Measurements from ENCODE around the gene GTF2IRD1.
"Not testable (repeated sequence)": the region's sequence is repeated elsewhere in the genome, so short reads cannot be mapped to it uniquely, and the experiment has no call there.

Gene GTF2IRD1

GRCh38 chr7:74409571-74409970 is 44.1 kb upstream of the GTF2IRD1 start:
- no peak overlapping the region for H3K4me3 ChIP-seq (ENCODE audit: low read depth, low read length)
- no peak for DNase-seq (ENCODE audit: low read depth)
- TF ChIP-seq CTCF (IDR thresholded peaks at IDR 0.05; ENCODE audit: control insufficient read depth, extremely low read depth, insufficient read depth): no peak

GRCh38 chr7:74410772-74411171 is 42.9 kb upstream of the GTF2IRD1 start:
- H3K4me3 ChIP-seq (ENCODE audit: low read depth, low read length): no peak overlapping the region
- TF ChIP-seq CTCF (IDR thresholded peaks at IDR 0.05; ENCODE audit: control insufficient read depth, extremely low read depth, insufficient read depth): no peak

GRCh38 chr7:74411571-74411970 is 42.1 kb upstream of the GTF2IRD1 start:
- not testable (repeated sequence) for H3K4me3 ChIP-seq (ENCODE audit: low read depth, low read length); DNase-seq (ENCODE audit: low read depth)

More at GRCh38 chr7:74410772-74411171, 42.9 kb upstream of the GTF2IRD1 start:
- DNase-seq (ENCODE audit: low read depth): no peak

- TF ChIP-seq CTCF (IDR thresholded peaks at IDR 0.05; ENCODE audit: control insufficient read depth, extremely low read depth, insufficient read depth): no peak
- no peak overlapping the region for H3K4me3 ChIP-seq (ENCODE audit: low read depth, low read length)
- no peak for DNase-seq (ENCODE audit: low read depth)
These were observed 41.6 kb upstream of the GTF2IRD1 start for GRCh38 chr7:74412056-74412455.

GRCh38 chr7:74412603-74413002 is 41.1 kb upstream of the GTF2IRD1 start:
- TF ChIP-seq CTCF (IDR thresholded peaks at IDR 0.05; ENCODE audit: control insufficient read depth, extremely low read depth, insufficient read depth): no peak
- no peak for DNase-seq (ENCODE audit: low read depth)
- H3K4me3 ChIP-seq (ENCODE audit: low read depth, low read length): no peak overlapping the region

- H3K4me3 ChIP-seq (ENCODE audit: low read depth, low read length); DNase-seq (ENCODE audit: low read depth): not testable (repeated sequence)
These were observed 38.9 kb upstream of the GTF2IRD1 start for GRCh38 chr7:74414595-74415333.

- no peak overlapping the region for H3K4me3 ChIP-seq (ENCODE audit: low read depth, low read length)
- no peak for DNase-seq (ENCODE audit: low read depth)
- peak; percentile 98 for TF ChIP-seq CTCF (IDR thresholded peaks at IDR 0.05; ENCODE audit: control insufficient read depth, extremely low read depth, insufficient read depth)
These were observed 36.2 kb upstream of the GTF2IRD1 start for GRCh38 chr7:74417419-74417971.

- no peak for DNase-seq (ENCODE audit: low read depth)
- no peak for TF ChIP-seq CTCF (IDR thresholded peaks at IDR 0.05; ENCODE audit: control insufficient read depth, extremely low read depth, insufficient read depth)
These were observed 35.6 kb upstream of the GTF2IRD1 start for GRCh38 chr7:74418076-74418475.

More at GRCh38 chr7:74418076-74418475, 35.6 kb upstream of the GTF2IRD1 start:
- H3K4me3 ChIP-seq (ENCODE audit: low read depth, low read length): no peak overlapping the region

Data from LNCaP clone FGC (cell line).